Neural cell (in vitro differentiated cells): ENCODE data around the gene BTBD9. TPM values are rescaled to one million over a fixed set of nuclear protein-coding genes. Genes with fewer than 3 reads are reported as not detected.

Source experiments
- H2AFZ ChIP-seq: fragments of 200-600, 300-800 bp; sonication (generic), shearing (Covaris generic); 2 replicates; pipeline ENCODE4 v1.6.0; 2014; ENCODE audit warnings: low read depth, mild to moderate bottlenecking, antibody characterized with exemption, low read length, moderate library complexity
- H3F3A ChIP-seq: fragments of 200-600 bp; shearing (Covaris generic); 2 replicates; pipeline ENCODE4 v1.6.1; 2016; ENCODE audit warnings: mild to moderate bottlenecking, moderate library complexity, mixed read lengths, antibody characterized with exemption, low read length; ENCODE audit not compliant: insufficient read depth, poor library complexity, severe bottlenecking
- H3K27ac ChIP-seq: fragments of 200-600, 300-800 bp; sonication (generic), shearing (Covaris generic); 2 replicates; pipeline ENCODE4 v1.5.1; 2014; ENCODE audit warnings: mild to moderate bottlenecking, low read length, moderate library complexity
- H3K27me3 ChIP-seq: fragments of 300-800, 200-600 bp; sonication (generic), shearing (Covaris generic); 2 replicates; pipeline ENCODE4 v1.6.0; 2014; ENCODE audit warnings: mild to moderate bottlenecking, low read depth, low read length, moderate library complexity; ENCODE audit not compliant: insufficient read depth
- H3K36me3 ChIP-seq: fragments of 300-800, 200-600 bp; sonication (generic), shearing (Covaris generic); 2 replicates; pipeline ENCODE4 v1.5.1; 2014; ENCODE audit warnings: mild to moderate bottlenecking, antibody characterized with exemption, low read length, moderate library complexity; ENCODE audit not compliant: insufficient read depth
- H3K4me2 ChIP-seq: fragments of 300-800, 200-600 bp; sonication (generic), shearing (Covaris generic); 2 replicates; pipeline ENCODE4 v1.6.0; 2014; ENCODE audit warnings: mild to moderate bottlenecking, low read length
- H3K4me3 ChIP-seq: fragments of 300-800, 200-600 bp; sonication (generic), shearing (Covaris generic); 2 replicates; pipeline ENCODE4 v1.5.1; 2014; ENCODE audit warnings: mild to moderate bottlenecking, low read length, moderate library complexity
- H3K79me2 ChIP-seq: fragments of 200-600 bp; shearing (Covaris generic); replicated peaks from 2 replicates; pipeline ENCODE4 v1.6.0; 2014; ENCODE audit warnings: mild to moderate bottlenecking, low read length, moderate library complexity; ENCODE audit not compliant: insufficient read depth
- H3K9ac ChIP-seq: fragments of 300-800, 200-600 bp; sonication (generic), shearing (Covaris generic); 2 replicates; pipeline ENCODE4 v1.6.1; 2016; ENCODE audit warnings: mild to moderate bottlenecking, low read length, mixed read lengths
- H3K9me2 ChIP-seq: fragments of 200-600 bp; shearing (Covaris generic); 2 replicates; pipeline ENCODE4 v1.6.1; 2016; ENCODE audit warnings: mild to moderate bottlenecking, low read length, mixed read lengths; ENCODE audit not compliant: insufficient read depth
- H3K9me3 ChIP-seq: fragments of 200-600, 300-800 bp; sonication (generic), shearing (Covaris generic); 2 replicates; pipeline ENCODE4 v1.6.1; 2016; ENCODE audit warnings: mild to moderate bottlenecking, mixed run types, low read length, moderate library complexity, mixed read lengths
- H4K20me1 ChIP-seq: fragments of 200-600 bp; shearing (Covaris generic); 2 replicates; pipeline ENCODE4 v1.6.1; 2016; ENCODE audit warnings: mild to moderate bottlenecking, mixed run types; ENCODE audit not compliant: insufficient read depth
- EP300 ChIP-seq: fragments of 450-650 bp; conservative IDR thresholded peaks from 2 replicates; pipeline ENCODE4 v1.6.1; 2014; ENCODE audit warnings: antibody characterized with exemption, mild to moderate bottlenecking, moderate library complexity; ENCODE audit not compliant: poor library complexity, severe bottlenecking
- EZH2 ChIP-seq: fragments of 200-600, 300-800 bp; shearing (Covaris generic), sonication (generic); IDR thresholded peaks from 2 replicates; pipeline ENCODE4 v1.6.1; 2014; ENCODE audit warnings: antibody characterized with exemption, low read length, borderline replicate concordance, mild to moderate bottlenecking; ENCODE audit not compliant: insufficient read depth, poor library complexity, severe bottlenecking
- MXI1 ChIP-seq: fragments of 450-650 bp; conservative IDR thresholded peaks from 2 replicates; pipeline ENCODE4 v1.6.1; 2014; ENCODE audit warnings: antibody characterized with exemption, mild to moderate bottlenecking; ENCODE audit not compliant: poor library complexity, severe bottlenecking
- POLR2AphosphoS5 ChIP-seq: IDR thresholded peaks from 2 replicates; pipeline ENCODE4 v1.6.1; 2012
- RAD21 ChIP-seq: fragments of 450-650 bp; conservative IDR thresholded peaks from 2 replicates; pipeline ENCODE4 v1.6.1; 2014; ENCODE audit warnings: antibody characterized with exemption, mild to moderate bottlenecking, moderate library complexity
- SMC3 ChIP-seq: fragments of 450-650 bp; conservative IDR thresholded peaks from 2 replicates; pipeline ENCODE4 v1.6.1; 2014; ENCODE audit warnings: antibody characterized with exemption, mild to moderate bottlenecking, moderate library complexity; ENCODE audit not compliant: poor library complexity
- TAF1 ChIP-seq: IDR thresholded peaks from 2 replicates; pipeline ENCODE4 v1.6.1; 2012; ENCODE audit warnings: low read depth
- polyA plus RNA-seq: library from polyadenylated mRNA; depleted of rRNA; stranded (reverse); fragments of >200 nt; gene quantifications from 2 replicates; pipeline ENCODE4 v1.2.3, GENCODE V29; 2014
- TF ChIP-seq, protein P1 (sequence below): fragments of 450-650 bp; IDR thresholded peaks from 2 replicates; pipeline ENCODE4 v1.5.1; 2014; ENCODE audit warnings: antibody characterized with exemption, mild to moderate bottlenecking, moderate library complexity; ENCODE audit not compliant: poor library complexity, severe bottlenecking
- TF ChIP-seq, protein P2 (sequence below): IDR thresholded peaks from 2 replicates; pipeline ENCODE4 v1.6.1; 2012; ENCODE audit warnings: borderline replicate concordance

BTBD9 gene
- polyA plus RNA-seq, 1 donor from 2014 or later, result 6.2 TPM

DNA sequence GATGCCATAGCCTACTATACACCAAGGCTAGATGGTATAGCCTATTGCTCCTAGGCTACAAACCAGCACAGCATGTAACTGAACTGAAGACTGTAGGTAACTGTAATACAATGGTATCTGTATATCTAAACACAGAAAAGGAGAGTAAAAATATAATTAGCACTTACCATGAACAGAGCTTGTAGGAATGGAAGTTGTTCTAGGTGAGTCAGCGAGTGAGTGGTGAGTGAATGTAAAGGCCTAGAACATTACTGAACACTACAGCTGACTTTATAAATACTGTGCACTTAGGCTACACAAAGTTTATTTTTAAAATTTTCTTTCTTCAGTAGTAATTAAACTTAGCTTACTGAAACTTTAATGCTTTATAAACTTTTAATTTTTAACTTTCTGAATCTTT lies 129.5 kb downstream of the BTBD9 start:
- no peak overlapping the region for H3K9ac ChIP-seq
- no peaks in the 10 kb centered on the region for H3K36me3 ChIP-seq
- no peak overlapping the region for H3K4me2 ChIP-seq

DNA sequence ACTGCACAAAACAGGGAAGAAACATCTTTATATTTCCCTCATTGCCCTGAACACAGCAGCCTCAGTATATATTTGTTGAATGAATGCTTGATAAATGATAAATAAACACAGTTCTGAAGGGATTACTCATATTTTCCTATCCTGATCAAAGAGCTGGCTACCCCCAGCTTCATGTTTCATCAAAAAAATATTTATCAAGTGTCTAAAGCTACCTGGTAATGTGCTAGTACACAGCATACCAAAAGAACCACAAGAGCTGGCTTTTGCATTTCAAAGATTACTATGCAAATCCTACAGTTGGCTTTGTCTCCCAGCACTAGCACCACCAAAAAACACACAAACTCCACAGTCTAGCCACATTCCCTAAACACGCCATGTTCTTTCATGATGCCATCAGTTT lies 130.0 kb downstream of the BTBD9 start:
- Histone ChIP-seq H3K9ac (no peak overlapping the region), H3K4me2 (no peak overlapping the region), H3F3A (no peaks in the 10 kb centered on the region), H3K27ac (no peak overlapping the region), H3K9me3 (no peaks in the 10 kb centered on the region), H3K9me2 (no peaks in the 10 kb centered on the region), H3K27me3 (no peaks in the 10 kb centered on the region), H4K20me1 (no peaks in the 10 kb centered on the region), H2AFZ (no peak overlapping the region), H3K79me2 (no peaks in the 10 kb centered on the region), H3K4me3 (no peak overlapping the region), H3K36me3 (no peaks in the 10 kb centered on the region)
- TF ChIP-seq, protein P1, sequence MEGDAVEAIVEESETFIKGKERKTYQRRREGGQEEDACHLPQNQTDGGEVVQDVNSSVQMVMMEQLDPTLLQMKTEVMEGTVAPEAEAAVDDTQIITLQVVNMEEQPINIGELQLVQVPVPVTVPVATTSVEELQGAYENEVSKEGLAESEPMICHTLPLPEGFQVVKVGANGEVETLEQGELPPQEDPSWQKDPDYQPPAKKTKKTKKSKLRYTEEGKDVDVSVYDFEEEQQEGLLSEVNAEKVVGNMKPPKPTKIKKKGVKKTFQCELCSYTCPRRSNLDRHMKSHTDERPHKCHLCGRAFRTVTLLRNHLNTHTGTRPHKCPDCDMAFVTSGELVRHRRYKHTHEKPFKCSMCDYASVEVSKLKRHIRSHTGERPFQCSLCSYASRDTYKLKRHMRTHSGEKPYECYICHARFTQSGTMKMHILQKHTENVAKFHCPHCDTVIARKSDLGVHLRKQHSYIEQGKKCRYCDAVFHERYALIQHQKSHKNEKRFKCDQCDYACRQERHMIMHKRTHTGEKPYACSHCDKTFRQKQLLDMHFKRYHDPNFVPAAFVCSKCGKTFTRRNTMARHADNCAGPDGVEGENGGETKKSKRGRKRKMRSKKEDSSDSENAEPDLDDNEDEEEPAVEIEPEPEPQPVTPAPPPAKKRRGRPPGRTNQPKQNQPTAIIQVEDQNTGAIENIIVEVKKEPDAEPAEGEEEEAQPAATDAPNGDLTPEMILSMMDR, result no peak
- no peak for TF ChIP-seq RAD21
- TF ChIP-seq, protein P2, sequence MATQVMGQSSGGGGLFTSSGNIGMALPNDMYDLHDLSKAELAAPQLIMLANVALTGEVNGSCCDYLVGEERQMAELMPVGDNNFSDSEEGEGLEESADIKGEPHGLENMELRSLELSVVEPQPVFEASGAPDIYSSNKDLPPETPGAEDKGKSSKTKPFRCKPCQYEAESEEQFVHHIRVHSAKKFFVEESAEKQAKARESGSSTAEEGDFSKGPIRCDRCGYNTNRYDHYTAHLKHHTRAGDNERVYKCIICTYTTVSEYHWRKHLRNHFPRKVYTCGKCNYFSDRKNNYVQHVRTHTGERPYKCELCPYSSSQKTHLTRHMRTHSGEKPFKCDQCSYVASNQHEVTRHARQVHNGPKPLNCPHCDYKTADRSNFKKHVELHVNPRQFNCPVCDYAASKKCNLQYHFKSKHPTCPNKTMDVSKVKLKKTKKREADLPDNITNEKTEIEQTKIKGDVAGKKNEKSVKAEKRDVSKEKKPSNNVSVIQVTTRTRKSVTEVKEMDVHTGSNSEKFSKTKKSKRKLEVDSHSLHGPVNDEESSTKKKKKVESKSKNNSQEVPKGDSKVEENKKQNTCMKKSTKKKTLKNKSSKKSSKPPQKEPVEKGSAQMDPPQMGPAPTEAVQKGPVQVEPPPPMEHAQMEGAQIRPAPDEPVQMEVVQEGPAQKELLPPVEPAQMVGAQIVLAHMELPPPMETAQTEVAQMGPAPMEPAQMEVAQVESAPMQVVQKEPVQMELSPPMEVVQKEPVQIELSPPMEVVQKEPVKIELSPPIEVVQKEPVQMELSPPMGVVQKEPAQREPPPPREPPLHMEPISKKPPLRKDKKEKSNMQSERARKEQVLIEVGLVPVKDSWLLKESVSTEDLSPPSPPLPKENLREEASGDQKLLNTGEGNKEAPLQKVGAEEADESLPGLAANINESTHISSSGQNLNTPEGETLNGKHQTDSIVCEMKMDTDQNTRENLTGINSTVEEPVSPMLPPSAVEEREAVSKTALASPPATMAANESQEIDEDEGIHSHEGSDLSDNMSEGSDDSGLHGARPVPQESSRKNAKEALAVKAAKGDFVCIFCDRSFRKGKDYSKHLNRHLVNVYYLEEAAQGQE, result no peak
- TF ChIP-seq EP300, result no peak
- TF ChIP-seq MXI1, result no peak
- no peak for TF ChIP-seq TAF1
- TF ChIP-seq EZH2, result no peak
- no peak for TF ChIP-seq POLR2AphosphoS5
- TF ChIP-seq SMC3, result no peak

More for the DNA sequence above, 129.5 kb downstream of the BTBD9 start:
- no peak for TF ChIP-seq EZH2
- TF ChIP-seq, protein P2, result no peak
- TF ChIP-seq, protein P1, result no peak
- TF ChIP-seq TAF1, result no peak
- no peak for TF ChIP-seq SMC3
- TF ChIP-seq MXI1, result no peak
- no peak for TF ChIP-seq EP300
- TF ChIP-seq POLR2AphosphoS5, result no peak
- no peak for TF ChIP-seq RAD21
- H3K27me3 ChIP-seq, result no peaks in the 10 kb centered on the region
- H3K79me2 ChIP-seq, result no peaks in the 10 kb centered on the region
- no peaks in the 10 kb centered on the region for H3K9me2 ChIP-seq
- no peaks in the 10 kb centered on the region for H3K9me3 ChIP-seq
- no peak overlapping the region for H3K27ac ChIP-seq
- H3K4me3 ChIP-seq, result no peak overlapping the region
- H2AFZ ChIP-seq, result no peak overlapping the region
- H3F3A ChIP-seq, result no peaks in the 10 kb centered on the region
- H4K20me1 ChIP-seq, result no peaks in the 10 kb centered on the region
